ENCODE measurements around the gene CLIP1.

DNA sequence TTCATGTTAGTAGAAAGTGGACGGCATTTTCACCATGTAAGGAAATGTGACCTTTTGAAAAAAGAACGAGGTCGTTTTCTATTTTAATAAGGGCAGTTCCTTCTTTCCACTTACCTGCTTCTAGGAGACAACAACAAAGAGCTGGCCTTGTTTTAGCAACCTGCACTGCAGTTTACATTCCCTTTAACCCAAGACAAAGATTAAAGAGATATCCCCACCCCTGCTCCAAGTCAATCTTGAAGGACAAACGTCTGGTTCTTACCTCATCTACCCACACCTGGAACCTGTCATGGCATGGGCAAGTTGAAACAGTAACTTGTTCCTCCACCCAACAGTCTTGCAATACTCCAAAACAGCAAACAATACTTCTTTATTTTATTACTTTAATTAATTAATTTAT lies 45.5 kb upstream of the CLIP1 start:
- TF ChIP-seq GATA3 (IDR thresholded peaks at IDR 0.05; ENCODE audit: low read depth, low read length): no peak
- TF ChIP-seq GATA2 (IDR thresholded peaks at IDR 0.05; ENCODE audit: low read depth, low read length): no peak
